Stimulated activated CD8-positive, alpha-beta memory T cell treated with anti-CD3 and anti-CD28 coated beads, Interleukin-7, amount 100 ng/mL, for 4 hours (primary cell): ENCODE measurements around the gene PTGDR2.

Experiments
- DNase-seq, 2 donors: peaks; one replicate each; pipeline ENCODE4 v3.0.0-alpha.2; 2020; ENCODE audit warnings: low read depth in 2 of 2

The PTGDR2 gene

DNA sequence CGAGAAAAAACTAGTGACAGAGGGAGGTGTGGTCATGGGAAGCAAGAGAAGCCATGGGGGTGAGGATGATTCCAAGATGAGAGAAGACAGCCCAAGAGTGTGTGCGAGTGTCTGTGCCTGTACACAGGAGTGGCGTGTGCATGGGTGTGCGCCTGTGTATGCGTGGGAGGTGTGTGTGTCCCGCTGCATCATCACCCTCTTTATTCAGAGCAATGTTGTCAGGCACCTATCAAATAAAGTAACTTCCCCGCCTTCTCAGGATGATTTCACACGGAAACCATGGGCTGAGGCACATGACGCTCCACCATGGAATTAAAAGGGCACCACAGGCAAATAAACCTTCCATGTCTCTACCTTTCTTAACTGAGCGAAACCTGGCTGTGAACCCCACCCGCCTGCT, 46.1 kb downstream of the PTGDR2 start:
- DNase-seq, result no peak

DNA sequence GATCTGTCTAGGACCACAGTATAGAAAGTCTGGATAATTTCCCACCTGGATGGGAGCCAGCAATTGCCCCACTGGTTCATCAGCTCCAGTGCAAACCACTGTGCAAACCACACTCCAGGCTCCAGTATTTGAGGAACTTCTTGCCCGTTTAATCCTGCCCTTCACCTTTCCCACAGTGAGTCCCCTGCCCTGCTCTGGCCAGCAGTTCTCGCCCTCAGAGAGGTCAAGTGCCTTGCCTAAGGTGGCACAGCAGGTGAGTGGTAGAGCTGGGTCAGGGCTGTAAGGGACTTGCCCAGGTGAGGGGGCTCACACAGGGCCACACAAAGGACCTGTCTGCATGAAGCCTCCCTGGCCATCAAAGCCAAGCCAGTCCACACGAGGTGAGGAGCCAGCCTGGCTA, 46.5 kb downstream of the PTGDR2 start:
- DNase-seq, result no peak

DNA sequence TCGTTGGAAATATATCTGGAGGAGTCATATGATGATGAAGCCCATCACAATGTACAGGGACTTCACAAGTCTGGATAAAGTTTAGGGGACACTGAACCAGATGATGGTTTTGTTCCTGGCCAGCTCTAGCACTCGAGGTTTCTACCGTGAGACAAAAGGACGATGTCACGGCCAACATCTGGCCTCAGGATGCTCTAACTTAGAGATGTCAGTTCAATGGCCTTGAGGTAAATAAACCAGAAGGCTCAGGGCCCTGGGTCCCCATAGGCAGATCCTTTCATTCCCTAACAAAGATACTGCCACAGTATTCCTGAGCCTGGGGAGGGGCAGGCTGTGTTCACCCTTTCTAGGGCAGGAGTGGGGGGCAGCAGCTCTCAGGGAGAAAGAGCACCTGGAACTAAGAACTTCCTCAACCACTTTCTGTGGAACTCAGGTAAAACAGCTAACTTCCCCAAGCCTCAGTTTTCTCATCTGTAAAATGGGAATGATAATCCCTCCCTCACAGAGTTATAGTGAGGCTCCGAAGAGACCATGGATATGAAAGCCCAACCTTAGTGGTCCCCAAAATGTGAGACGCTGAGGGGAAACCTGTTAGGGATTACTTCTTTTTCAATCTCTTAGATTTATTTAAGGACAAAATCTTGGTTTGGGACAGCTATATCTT, 52.3 kb downstream of the PTGDR2 start:
- DNase-seq, result no peak

DNA sequence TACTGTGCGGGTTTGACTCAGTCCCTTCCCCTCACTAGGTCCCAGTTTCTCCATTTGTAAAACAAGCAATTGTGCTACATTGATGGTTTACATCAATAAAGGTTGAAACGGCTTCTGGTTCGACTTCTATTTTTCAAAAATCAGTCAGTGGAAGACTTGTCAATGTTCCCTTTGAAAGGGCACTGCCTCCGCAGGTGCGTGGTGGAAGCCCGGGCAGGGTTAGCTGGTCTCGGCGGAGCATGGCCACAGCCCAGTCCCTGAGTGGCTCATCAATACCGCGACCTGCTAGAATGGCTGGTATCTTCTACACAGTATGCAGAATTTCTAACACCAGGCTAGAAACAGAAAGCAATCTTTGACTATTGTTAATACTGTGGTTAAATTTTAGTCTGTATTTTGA, 54.6 kb downstream of the PTGDR2 start:
- no peak for DNase-seq
